Dedifferentiated amniotic fluid mesenchymal stem cell (primary cell): ENCODE measurements around the gene TRIAP1.

ENCODE experiments used
- DNase-seq: peaks from one replicate; pipeline ENCODE4 v3.0.0-alpha.2; 2016; ENCODE audit errors: extremely low spot score

TRIAP1 gene

GRCh38 chr12:120429368-120429767, 16.8 kb downstream of the TRIAP1 start:
- no peak for DNase-seq

- DNase-seq: no peak
These were observed 17.5 kb downstream of the TRIAP1 start for GRCh38 chr12:120428597-120429229.

GRCh38 chr12:120425797-120426196, 20.4 kb downstream of the TRIAP1 start:
- DNase-seq: no peak

GRCh38 chr12:120422892-120423456, 23.2 kb downstream of the TRIAP1 start:
- DNase-seq: no peak

- DNase-seq: no peak
These were observed 24.5 kb downstream of the TRIAP1 start for GRCh38 chr12:120421701-120422100.

- DNase-seq: no peak
These were observed 28.1 kb downstream of the TRIAP1 start for GRCh38 chr12:120417917-120418580.

GRCh38 chr12:120416490-120417216, 29.5 kb downstream of the TRIAP1 start:
- DNase-seq: no peak

GRCh38 chr12:120413901-120414695, 32.1 kb downstream of the TRIAP1 start:
- DNase-seq: no peak

GRCh38 chr12:120412421-120412820, 33.8 kb downstream of the TRIAP1 start:
- DNase-seq: no peak

- no peak for DNase-seq
These were observed 37.4 kb downstream of the TRIAP1 start for GRCh38 chr12:120408771-120409170.

GRCh38 chr12:120406553-120406952, 39.6 kb downstream of the TRIAP1 start:
- no peak for DNase-seq

- DNase-seq: no peak
These were observed 40.1 kb downstream of the TRIAP1 start for GRCh38 chr12:120406069-120406468.

- no peak for DNase-seq
These were observed 41.9 kb downstream of the TRIAP1 start for GRCh38 chr12:120404271-120404670.

- no peak for DNase-seq
These were observed 42.3 kb downstream of the TRIAP1 start for GRCh38 chr12:120403869-120404268.

- DNase-seq: no peak
These were observed 44.0 kb downstream of the TRIAP1 start for GRCh38 chr12:120402217-120402616.

GRCh38 chr12:120399531-120399930, 46.7 kb downstream of the TRIAP1 start:
- DNase-seq: peak; percentile 76

- DNase-seq: no peak
These were observed 48.2 kb downstream of the TRIAP1 start for GRCh38 chr12:120397824-120398540.

GRCh38 chr12:120394483-120395367, 51.5 kb downstream of the TRIAP1 start:
- DNase-seq: no peak
